ENCODE measurements around the gene NDUFAF4.

GRCh38 chr6:96934087-96934486, 36.4 kb upstream of the NDUFAF4 start:
- no peak for TF ChIP-seq CTCF (IDR thresholded peaks at IDR 0.05; ENCODE audit: low read depth, low read length)
- no peak for TF ChIP-seq EZH2phosphoT487 (IDR thresholded peaks at IDR 0.05; ENCODE audit: low read depth)
